Loucy (cell line): ENCODE data around the gene L3HYPDH.

Experiments used
- H2AFZ ChIP-seq: fragments of 200-600 bp; sonication (generic); 2 replicates; pipeline ENCODE4 v1.6.0; 2016; ENCODE audit warnings: antibody characterized with exemption, mild to moderate bottlenecking, low read length, moderate library complexity
- H3F3A ChIP-seq: fragments of 200-600 bp; 2 replicates; pipeline ENCODE4 v1.6.0; 2016; ENCODE audit warnings: antibody characterized with exemption, low read depth, mild to moderate bottlenecking
- H3K27me3 ChIP-seq: fragments of 200-600 bp; sonication (generic); 2 replicates; pipeline ENCODE4 v1.6.1; 2014; ENCODE audit warnings: low read length, mild to moderate bottlenecking; ENCODE audit not compliant: insufficient read depth, poor library complexity, severe bottlenecking
- H3K36me3 ChIP-seq: fragments of 200-600 bp; sonication (generic); 2 replicates; pipeline ENCODE4 v1.6.1; 2016; ENCODE audit warnings: low read length; ENCODE audit not compliant: insufficient read depth
- H3K4me1 ChIP-seq: fragments of 200-600 bp; sonication (generic); 2 replicates; pipeline ENCODE4 v1.5.1; 2014; ENCODE audit warnings: low read length, mild to moderate bottlenecking; ENCODE audit not compliant: insufficient read depth, poor library complexity, severe bottlenecking
- H3K4me2 ChIP-seq: fragments of 200-600 bp; sonication (generic); 2 replicates; pipeline ENCODE4 v1.6.0; 2014; ENCODE audit warnings: antibody characterized with exemption, low read length, low read depth, mild to moderate bottlenecking; ENCODE audit not compliant: poor library complexity, severe bottlenecking
- H3K4me3 ChIP-seq: fragments of 200-600 bp; sonication (generic); 2 replicates; pipeline ENCODE4 v1.5.1; 2014; ENCODE audit warnings: low read length, mild to moderate bottlenecking, mixed read lengths; ENCODE audit not compliant: poor library complexity, severe bottlenecking
- H3K79me2 ChIP-seq: fragments of 200-600 bp; sonication (generic); 2 replicates; pipeline ENCODE4 v1.6.1; 2014; ENCODE audit warnings: low read length; ENCODE audit not compliant: insufficient read depth
- H3K9ac ChIP-seq: fragments of 200-600 bp; sonication (generic); 2 replicates; pipeline ENCODE4 v1.6.0; 2014; ENCODE audit warnings: mild to moderate bottlenecking, low read depth, low read length, moderate library complexity; ENCODE audit not compliant: poor library complexity, severe bottlenecking
- H3K9me2 ChIP-seq: fragments of 200-600 bp; sonication (generic); replicated peaks from 2 replicates; pipeline ENCODE4 v1.6.1; 2016; ENCODE audit warnings: low read depth, low read length, mixed read lengths
- H3K9me3 ChIP-seq: fragments of 200-600 bp; sonication (generic); 2 replicates; pipeline ENCODE4 v1.6.1; 2014; ENCODE audit warnings: mild to moderate bottlenecking, antibody characterized with exemption, low read length, low read depth; ENCODE audit not compliant: insufficient read depth
- H4K20me1 ChIP-seq: fragments of 200-600 bp; sonication (generic); 2 replicates; pipeline ENCODE4 v1.6.0; 2014; ENCODE audit warnings: antibody characterized with exemption, low read length, mild to moderate bottlenecking; ENCODE audit not compliant: insufficient read depth, poor library complexity, severe bottlenecking
- EZH2phosphoT487 ChIP-seq: fragments of 200-600 bp; IDR thresholded peaks from 2 replicates; pipeline ENCODE4 v1.6.1; 2018; ENCODE audit warnings: antibody characterized with exemption, mild to moderate bottlenecking, moderate library complexity, borderline replicate concordance
- TF ChIP-seq, protein P1 (sequence below): fragments of 200-600 bp; sonication (generic); conservative IDR thresholded peaks from 2 replicates; pipeline ENCODE4 v1.5.1; 2014; ENCODE audit warnings: mild to moderate bottlenecking, antibody characterized with exemption, low read length

Gene L3HYPDH

DNA sequence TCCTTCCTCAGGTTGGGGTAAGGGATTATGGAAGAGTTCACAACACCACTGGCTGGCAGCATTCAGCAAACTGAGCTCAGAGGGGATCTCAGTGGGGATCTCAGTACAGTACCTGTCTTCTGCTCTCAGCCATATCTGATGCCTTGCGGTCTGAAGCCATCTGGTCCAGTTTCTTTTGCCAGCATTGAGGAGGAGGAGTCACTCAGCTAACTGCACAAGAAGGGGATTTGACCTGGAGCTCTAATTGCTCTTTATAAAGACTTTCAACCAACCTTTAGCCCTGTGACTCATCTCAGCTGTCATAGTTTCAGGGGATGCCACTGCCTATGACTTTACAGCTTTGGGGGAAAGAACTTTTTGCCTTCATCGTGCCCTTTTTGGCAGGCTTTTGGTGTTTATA is 45.0 kb upstream of the L3HYPDH start:
- Histone ChIP-seq H3K4me1 (no peaks in the 10 kb centered on the region), H3K4me2 (no peak overlapping the region), H3K79me2 (no peaks in the 10 kb centered on the region), H2AFZ (no peak overlapping the region), H3K36me3 (no peaks in the 10 kb centered on the region), H4K20me1 (no peaks in the 10 kb centered on the region), H3K27me3 (no peaks in the 10 kb centered on the region), H3K9me3 (no peaks in the 10 kb centered on the region), H3K4me3 (no peak overlapping the region), H3K9ac (no peak overlapping the region), H3K9me2 (no peaks in the 10 kb centered on the region), H3F3A (no peaks in the 10 kb centered on the region)
- TF ChIP-seq, protein P1, sequence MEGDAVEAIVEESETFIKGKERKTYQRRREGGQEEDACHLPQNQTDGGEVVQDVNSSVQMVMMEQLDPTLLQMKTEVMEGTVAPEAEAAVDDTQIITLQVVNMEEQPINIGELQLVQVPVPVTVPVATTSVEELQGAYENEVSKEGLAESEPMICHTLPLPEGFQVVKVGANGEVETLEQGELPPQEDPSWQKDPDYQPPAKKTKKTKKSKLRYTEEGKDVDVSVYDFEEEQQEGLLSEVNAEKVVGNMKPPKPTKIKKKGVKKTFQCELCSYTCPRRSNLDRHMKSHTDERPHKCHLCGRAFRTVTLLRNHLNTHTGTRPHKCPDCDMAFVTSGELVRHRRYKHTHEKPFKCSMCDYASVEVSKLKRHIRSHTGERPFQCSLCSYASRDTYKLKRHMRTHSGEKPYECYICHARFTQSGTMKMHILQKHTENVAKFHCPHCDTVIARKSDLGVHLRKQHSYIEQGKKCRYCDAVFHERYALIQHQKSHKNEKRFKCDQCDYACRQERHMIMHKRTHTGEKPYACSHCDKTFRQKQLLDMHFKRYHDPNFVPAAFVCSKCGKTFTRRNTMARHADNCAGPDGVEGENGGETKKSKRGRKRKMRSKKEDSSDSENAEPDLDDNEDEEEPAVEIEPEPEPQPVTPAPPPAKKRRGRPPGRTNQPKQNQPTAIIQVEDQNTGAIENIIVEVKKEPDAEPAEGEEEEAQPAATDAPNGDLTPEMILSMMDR: no peak
- TF ChIP-seq EZH2phosphoT487: no peak

DNA sequence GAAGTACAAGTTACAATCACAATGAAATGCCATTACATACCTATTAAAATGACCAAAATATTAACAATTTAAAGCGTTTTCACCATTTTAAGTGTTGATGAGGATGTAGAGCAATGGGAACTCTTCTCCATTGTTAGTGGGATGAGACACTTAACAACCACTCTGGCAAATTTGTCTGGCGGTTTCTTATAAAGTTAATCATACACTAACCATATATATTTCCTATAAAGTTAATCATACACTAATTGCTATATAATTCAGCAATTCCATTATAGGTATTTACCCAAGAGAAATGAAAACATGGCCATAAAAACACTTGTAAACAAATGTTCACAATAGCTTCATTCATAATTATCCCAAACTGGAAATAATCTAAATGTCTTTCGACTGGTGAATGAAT is 36.0 kb upstream of the L3HYPDH start:
- Histone ChIP-seq H3K36me3 (no peaks in the 10 kb centered on the region), H3K79me2 (no peaks in the 10 kb centered on the region), H4K20me1 (no peaks in the 10 kb centered on the region), H3K4me1 (no peaks in the 10 kb centered on the region), H3K9me3 (no peaks in the 10 kb centered on the region), H3K4me3 (no peak overlapping the region), H3F3A (no peaks in the 10 kb centered on the region), H3K4me2 (no peak overlapping the region), H2AFZ (no peak overlapping the region), H3K9ac (no peak overlapping the region), H3K9me2 (no peaks in the 10 kb centered on the region), H3K27me3 (no peaks in the 10 kb centered on the region)
- TF ChIP-seq, protein P1: no peak
- TF ChIP-seq EZH2phosphoT487: no peak

DNA sequence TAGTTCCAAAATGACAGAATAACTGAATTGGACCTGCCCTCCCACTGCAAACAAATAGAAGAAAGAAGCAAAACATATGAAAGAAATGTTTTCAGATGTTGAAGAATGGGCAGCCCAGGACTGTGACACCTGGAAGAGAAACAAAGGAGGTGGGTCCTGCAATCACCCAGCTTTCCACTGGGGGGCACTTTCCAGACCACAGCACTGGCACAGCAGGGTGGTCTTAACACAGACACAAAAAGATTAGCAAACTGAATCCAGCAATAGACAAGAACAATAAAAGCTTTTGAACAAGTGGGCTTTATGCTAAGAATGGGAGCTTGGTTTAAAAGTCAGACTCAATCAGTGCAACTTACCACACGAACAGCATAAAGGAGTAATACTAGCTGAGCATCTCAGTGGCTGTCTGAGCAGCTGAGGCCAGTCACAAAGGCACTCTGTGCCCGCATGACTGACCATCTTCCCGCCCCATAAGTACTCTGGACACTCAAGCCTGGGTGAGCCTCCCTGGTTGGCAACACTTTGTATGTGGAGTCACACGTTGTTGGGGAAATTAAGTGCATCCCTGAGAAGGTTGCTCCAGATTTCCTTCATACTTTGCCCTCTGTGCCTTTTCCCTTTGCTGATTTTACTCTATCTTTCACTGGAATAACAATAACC is 27.8 kb upstream of the L3HYPDH start:
- Histone ChIP-seq H3K4me2 (no peak overlapping the region), H4K20me1 (no peaks in the 10 kb centered on the region), H3K79me2 (no peaks in the 10 kb centered on the region), H3K4me3 (no peak overlapping the region), H3K27me3 (no peaks in the 10 kb centered on the region), H3K9ac (no peak overlapping the region), H2AFZ (no peak overlapping the region), H3K9me3 (no peaks in the 10 kb centered on the region), H3K4me1 (no peaks in the 10 kb centered on the region), H3K36me3 (no peaks in the 10 kb centered on the region), H3K9me2 (no peaks in the 10 kb centered on the region), H3F3A (no peaks in the 10 kb centered on the region)
- no peak for TF ChIP-seq EZH2phosphoT487
- TF ChIP-seq, protein P1: peak; percentile 86
